GM21825 (cell line): ENCODE results near the gene TNFRSF14.

Experiments used
- ATAC-seq: cut with Tn5 transposase; IDR thresholded peaks from one replicate; pipeline ENCODE4 v1.9.1; 2021; ENCODE audit warnings: mild to moderate bottlenecking, moderate library complexity; ENCODE audit not compliant: unreplicated experiment

Gene TNFRSF14

DNA sequence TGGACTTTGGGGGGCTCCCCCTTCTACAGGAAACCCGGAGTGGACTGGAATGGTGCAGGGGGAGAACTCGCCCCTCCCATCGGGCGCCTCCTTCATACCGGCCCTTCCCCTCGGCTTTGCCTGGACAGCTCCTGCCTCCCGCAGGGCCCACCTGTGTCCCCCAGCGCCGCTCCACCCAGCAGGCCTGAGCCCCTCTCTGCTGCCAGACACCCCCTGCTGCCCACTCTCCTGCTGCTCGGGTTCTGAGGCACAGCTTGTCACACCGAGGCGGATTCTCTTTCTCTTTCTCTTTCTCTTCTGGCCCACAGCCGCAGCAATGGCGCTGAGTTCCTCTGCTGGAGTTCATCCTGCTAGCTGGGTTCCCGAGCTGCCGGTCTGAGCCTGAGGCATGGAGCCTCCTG is at the start of gene TNFRSF14:
TSS of gene TNFRSF14 (plus strand) at position 95 of the 401 bp plus-strand sequence. CDS start at position 389, 294 bp downstream.
- ATAC-seq, result peak; percentile 16

GRCh38 chr1:2506901-2507565 is 49.1 kb upstream of the TNFRSF14 start:
- ATAC-seq, result no peak

- ATAC-seq, result no peak
Observed at GRCh38 chr1:2507744-2508155, 48.4 kb upstream of the TNFRSF14 start.

DNA sequence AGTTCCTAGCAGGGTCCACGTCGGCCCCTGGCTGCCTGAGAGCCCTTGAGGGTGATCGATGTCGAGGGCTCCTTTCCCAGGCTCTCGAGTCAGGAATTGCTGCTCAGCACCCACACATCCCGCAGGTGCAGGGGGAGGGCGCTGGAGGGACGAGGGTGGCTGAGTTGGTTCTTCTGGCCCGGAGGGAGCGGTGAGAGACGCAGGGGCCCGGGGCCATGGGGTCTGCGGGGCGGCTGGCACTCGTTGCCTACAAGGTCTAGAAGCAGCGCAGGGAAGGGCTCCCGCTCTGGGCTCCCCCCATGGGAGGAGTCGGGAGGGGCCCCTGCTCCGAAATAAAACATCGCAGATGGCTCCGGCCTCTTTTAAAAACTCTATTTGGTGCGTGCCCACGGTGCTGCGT is 48.0 kb upstream of the TNFRSF14 start:
- no peak for ATAC-seq

- ATAC-seq, result no peak
Observed at GRCh38 chr1:2508751-2509150, 47.4 kb upstream of the TNFRSF14 start.

GRCh38 chr1:2509589-2509988 is 46.6 kb upstream of the TNFRSF14 start:
- no peak for ATAC-seq

DNA sequence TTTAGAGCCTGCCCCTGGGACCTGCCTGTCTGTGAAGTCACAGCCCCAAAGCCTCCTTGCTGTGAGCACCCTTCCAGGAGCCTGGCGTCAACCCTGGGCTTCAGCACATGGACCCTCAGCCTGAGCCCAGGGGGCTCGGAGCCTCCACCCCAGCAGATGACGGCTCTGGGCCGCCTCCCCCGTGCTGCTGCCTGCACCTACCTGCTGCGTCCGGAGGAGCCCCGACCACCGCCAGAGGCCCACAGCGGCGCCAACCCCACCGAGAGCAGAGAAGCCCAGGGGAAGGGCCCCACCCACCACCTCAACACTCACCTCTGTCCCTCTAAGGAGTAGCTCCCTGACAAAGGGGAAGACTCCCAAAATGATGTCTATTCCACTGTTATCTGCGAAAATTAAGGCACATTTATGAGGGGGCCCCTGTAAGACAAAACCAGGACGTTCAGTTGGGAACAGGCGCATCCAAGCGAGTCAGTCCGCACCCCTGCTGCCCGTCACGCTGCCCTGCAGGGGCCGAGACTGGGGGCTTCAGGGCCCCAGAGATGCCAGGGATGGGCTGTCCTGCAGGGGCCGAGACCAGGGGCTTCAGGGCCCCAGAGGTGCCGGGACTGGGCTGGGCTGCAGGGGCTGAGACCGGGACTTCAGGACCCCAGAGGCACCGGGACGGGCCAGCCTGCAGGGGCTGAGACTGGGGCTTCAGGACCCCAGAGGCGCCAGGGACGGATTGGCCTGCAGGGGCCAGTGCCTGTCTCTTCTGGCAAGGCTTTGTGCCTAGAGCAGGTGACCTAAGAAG is 45.6 kb upstream of the TNFRSF14 start:
- no peak for ATAC-seq

- no peak for ATAC-seq
Observed at GRCh38 chr1:2512862-2513421, 43.2 kb upstream of the TNFRSF14 start.

DNA sequence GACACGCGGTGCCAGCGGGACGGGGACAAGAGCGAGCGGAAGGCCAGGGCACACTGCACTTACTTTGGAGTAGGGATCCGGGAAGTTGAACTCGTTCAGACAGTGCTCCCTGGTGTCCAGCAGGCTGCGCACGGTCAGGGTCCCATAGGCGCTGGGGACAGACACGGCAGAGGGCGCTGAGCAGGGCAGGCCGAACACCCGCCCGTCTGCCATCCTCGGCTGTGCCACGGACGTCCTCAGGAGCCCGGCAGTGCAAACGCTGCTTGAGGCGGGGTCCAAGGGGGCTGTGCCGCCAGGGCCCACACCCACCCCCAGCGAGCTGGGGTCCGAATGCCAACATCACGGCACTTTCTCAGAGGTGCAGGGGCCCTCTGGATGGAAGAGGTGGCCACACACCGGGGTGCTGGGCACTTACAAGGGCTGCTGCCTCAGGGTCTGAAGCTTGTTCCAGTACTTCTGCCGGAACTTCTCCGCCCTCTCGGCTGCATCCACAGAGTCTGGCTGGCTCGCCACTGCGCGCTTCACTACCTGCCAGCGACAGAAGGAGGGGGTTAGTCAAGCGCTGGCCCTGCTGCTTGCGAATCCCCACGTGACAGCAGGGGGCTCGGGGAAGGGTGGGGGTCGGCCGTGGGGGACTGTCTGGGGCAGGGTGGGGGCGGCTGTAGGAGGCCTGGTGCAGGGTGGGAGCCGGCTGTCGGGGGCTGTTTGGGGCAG is 42.1 kb upstream of the TNFRSF14 start:
- no peak for ATAC-seq

DNA sequence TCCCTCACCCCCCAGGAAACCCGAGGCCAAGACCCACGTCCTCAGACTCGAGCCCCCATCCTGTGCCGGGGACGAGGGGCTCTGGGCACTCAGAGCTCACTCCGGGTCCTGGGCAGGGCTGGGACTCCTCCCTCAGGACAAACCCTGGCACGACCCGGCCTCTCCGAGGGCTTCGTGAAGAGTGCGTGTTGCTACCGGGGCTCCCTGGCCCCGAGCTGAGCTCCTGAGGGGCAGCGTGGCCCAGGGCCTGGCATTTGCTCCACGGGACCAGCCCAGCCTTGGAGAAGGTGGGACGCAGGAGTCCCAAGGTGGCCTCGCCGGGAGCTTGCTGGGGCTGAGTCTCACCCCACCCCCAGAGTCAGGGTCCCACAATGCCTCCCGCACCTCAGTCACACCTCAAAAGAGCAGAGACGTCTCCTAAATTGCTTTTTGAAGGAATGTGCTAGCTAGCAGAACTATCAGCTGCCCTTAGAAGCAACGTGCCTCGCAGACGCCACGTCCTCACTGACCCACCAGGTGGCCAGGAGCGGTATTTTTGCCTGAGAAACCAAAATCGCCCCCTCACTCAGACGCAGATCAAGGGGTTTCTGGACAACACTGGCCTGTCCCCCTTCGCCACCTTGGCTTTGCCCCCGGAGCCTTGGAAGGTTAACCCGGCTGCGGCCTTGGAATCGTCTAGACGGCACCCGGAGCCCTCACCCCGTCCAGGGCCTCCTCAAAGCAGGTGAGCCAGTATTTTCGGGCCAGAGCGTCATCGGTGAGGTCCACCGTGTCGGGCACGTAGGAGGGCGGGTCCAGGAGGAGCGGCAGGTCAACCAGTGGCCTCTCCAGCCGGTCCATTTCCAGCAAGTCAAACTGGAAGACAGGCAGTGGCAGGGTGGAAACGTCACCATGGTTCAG is 41.1 kb upstream of the TNFRSF14 start:
- ATAC-seq, result no peak

- no peak for ATAC-seq
Observed at GRCh38 chr1:2515763-2516080, 40.4 kb upstream of the TNFRSF14 start.

DNA sequence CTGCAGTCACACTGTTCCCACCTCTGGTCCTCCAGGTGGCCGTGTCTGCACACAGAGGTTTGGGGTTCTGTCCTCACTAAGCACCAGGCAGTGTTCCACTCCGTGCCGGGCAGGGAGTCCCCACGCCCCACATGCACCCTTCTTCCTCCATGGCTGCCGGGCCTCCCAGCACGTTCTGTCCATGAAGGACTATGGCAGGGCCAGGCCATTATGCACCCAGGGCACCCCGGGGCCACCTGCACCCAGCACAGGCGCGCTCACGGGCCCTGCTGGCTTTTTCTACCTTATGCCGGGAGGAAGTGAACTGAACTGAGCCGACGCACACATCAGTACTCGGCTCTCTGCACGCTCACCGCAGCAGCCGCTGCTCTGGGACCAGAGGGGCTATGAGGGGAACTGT is 40.0 kb upstream of the TNFRSF14 start:
- ATAC-seq, result no peak

- no peak for ATAC-seq
Observed at GRCh38 chr1:2516946-2517345, 39.2 kb upstream of the TNFRSF14 start.

GRCh38 chr1:2517966-2518365 is 38.2 kb upstream of the TNFRSF14 start:
- ATAC-seq, result no peak

DNA sequence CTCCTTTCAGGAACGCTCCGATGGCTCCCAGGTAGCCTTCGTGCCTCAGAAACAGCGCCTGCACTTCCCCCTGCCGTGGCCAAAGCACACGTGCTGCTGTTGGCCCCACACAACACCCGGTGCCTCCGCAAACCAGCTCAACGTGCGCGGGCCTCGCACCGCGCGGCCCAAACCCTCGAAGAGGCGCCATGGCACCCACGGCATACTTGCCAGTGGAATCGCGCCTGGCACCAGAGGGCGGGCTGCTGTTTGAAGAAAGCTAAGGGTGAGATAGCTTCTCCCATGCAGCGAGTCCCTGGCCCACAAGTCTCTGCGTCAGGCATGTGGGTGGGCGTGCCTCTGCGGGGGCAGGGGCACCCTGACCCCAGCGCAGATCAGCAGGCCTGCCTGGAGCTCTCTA is 37.6 kb upstream of the TNFRSF14 start:
- no peak for ATAC-seq

DNA sequence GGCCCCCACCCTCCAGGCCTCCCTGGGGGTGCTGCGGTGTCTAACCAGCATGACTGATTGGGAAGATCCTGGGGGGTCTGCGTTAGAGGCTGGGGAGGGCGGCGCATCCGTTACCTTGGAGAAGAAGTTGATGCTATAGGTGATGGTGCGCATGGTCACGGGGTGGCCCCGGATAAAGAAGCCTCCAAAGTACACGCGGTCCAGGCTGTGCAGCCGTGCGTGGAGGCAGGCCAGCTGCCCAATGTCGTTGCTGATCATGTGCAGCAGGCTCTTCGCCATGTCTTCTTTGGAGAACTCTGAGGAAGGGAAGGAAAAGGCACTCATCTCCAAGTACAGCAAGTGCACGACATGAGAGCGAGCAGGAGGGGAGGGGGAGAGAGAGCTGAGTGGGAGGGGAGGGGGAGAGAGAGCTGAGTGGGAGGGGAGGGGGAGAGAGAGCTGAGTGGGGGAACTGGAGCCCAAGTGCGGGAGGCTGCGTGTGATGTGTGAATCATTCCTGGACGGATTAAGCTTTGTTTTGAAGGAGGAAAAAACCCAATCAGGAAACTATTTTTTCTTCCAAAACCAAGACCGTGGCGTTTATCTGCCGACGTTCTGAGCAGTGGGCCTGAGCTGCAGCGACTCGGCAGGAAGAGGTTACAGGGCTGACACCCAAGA is 37.0 kb upstream of the TNFRSF14 start:
- ATAC-seq, result no peak

DNA sequence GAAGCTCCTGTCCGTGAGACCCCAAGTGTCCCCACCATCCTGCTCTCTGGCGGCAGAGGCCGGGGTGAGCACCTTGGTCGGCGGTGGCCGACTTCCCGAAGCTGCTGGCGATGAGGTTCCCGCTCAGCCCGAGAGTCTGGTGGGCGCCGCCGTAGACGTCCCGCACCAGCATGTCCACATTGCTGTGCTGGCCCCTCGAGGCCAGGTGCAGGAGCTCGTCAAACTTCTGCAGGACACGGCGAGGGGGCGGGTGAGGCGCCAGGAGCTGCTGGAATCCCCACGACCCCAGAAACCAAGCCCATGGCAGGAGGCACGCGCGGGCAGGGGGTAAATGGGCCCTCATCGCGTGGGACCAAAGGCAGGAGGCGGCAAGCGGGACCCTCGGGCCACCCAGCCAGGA is 36.4 kb upstream of the TNFRSF14 start:
- ATAC-seq, result no peak

- ATAC-seq, result no peak
Observed at GRCh38 chr1:2520206-2520605, 36.0 kb upstream of the TNFRSF14 start.

DNA sequence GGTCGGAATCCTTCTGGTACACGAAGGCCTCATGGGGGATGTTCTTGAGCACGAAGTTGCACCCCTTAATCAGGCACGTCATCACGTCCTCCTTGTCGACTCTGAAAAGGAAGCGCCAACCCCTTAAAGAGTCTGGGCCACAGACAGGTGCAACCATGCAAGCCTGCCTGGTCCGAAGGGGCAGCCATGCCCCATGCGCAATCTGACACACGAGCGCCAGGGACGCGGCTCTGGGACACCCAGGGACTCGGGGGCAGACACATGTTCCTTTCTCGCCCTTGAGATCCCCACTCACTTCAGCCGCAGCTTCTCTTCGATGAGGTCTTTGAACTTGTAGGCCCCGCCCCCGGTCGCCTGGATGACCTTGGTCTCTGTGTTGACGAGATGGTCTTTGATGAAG is 35.4 kb upstream of the TNFRSF14 start:
- ATAC-seq, result no peak

DNA sequence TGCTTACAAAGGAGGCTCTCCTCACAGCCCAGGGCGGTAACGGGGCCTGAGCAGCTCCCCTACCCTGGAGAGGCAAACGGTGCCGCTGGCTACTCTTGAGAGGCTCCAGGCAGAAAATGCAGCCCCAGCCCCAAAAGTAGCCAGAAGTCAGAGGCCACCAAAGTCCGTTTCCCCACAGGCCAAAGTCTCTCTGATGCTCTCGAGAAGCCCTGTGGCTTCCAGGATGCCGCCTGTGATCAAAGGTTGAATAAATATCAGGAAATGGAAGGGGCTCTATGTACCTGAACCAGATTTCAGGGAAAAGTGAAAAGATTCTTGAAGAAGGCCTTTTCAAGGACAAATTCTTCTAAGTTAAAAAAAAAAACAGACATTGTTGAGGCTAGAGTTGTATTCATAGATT is 33.9 kb upstream of the TNFRSF14 start:
- ATAC-seq, result no peak
